ENCODE data around the gene EML5.

GRCh38 chr14:88842414-88842813, 49.7 kb upstream of the EML5 start:
- TF ChIP-seq, protein P1, sequence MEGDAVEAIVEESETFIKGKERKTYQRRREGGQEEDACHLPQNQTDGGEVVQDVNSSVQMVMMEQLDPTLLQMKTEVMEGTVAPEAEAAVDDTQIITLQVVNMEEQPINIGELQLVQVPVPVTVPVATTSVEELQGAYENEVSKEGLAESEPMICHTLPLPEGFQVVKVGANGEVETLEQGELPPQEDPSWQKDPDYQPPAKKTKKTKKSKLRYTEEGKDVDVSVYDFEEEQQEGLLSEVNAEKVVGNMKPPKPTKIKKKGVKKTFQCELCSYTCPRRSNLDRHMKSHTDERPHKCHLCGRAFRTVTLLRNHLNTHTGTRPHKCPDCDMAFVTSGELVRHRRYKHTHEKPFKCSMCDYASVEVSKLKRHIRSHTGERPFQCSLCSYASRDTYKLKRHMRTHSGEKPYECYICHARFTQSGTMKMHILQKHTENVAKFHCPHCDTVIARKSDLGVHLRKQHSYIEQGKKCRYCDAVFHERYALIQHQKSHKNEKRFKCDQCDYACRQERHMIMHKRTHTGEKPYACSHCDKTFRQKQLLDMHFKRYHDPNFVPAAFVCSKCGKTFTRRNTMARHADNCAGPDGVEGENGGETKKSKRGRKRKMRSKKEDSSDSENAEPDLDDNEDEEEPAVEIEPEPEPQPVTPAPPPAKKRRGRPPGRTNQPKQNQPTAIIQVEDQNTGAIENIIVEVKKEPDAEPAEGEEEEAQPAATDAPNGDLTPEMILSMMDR (IDR thresholded peaks at IDR 0.05), result no peak
- TF ChIP-seq POLR2AphosphoS5 (IDR thresholded peaks at IDR 0.05), result no peak
